ENCODE data around the gene HOOK2.
A peak's percentile ranks its signal among the peaks of the same experiment; 100 is the strongest.

DNA sequence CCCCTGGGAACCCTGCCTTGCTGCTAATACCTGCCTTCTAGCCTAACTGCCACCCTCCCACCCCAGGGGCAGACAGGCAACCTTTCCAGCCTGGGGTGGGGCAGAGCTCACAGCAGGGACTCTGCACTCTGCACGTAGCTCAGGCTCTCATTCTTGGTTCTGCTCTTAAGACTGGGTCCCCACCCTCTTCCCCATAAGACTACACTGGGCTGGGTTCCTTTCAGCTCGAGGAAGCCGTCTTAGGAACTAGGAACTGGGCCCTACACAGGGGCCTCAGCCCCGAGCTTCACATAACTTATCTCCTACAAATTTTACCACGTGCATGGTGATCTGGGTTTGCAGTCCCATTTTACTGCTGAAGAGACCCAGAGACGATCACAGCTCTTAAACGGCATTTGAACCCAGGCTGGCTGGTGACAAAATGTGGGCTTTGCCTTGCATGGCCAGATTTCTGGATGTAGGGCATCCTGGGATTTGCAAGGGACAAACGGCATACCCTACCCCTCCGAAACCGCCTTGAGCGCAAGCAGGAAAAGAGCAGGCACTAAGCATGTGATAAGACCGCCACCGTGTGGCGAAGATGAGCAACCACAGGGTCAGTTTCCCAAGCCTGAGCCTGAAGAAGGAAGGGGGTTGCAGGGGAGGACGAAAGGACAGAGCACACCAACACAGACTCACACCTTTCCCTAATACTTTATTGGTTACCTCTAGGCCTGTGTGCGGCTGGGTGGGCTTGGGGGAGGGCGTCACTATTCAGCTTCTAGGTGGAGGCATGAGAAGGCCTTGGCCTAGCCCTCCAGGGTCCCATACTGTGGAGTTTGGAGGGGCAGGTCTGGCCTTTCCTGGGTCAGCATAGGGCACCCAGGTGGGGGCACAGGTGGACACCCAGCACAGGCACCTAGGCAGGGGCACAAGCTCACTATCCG lies 21.1 kb upstream of the HOOK2 start:
- TF ChIP-seq, protein P1, sequence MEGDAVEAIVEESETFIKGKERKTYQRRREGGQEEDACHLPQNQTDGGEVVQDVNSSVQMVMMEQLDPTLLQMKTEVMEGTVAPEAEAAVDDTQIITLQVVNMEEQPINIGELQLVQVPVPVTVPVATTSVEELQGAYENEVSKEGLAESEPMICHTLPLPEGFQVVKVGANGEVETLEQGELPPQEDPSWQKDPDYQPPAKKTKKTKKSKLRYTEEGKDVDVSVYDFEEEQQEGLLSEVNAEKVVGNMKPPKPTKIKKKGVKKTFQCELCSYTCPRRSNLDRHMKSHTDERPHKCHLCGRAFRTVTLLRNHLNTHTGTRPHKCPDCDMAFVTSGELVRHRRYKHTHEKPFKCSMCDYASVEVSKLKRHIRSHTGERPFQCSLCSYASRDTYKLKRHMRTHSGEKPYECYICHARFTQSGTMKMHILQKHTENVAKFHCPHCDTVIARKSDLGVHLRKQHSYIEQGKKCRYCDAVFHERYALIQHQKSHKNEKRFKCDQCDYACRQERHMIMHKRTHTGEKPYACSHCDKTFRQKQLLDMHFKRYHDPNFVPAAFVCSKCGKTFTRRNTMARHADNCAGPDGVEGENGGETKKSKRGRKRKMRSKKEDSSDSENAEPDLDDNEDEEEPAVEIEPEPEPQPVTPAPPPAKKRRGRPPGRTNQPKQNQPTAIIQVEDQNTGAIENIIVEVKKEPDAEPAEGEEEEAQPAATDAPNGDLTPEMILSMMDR (IDR thresholded peaks at IDR 0.05; ENCODE audit: poor library complexity, severe bottlenecking) = peak; percentile 96
- TF ChIP-seq, protein P2, sequence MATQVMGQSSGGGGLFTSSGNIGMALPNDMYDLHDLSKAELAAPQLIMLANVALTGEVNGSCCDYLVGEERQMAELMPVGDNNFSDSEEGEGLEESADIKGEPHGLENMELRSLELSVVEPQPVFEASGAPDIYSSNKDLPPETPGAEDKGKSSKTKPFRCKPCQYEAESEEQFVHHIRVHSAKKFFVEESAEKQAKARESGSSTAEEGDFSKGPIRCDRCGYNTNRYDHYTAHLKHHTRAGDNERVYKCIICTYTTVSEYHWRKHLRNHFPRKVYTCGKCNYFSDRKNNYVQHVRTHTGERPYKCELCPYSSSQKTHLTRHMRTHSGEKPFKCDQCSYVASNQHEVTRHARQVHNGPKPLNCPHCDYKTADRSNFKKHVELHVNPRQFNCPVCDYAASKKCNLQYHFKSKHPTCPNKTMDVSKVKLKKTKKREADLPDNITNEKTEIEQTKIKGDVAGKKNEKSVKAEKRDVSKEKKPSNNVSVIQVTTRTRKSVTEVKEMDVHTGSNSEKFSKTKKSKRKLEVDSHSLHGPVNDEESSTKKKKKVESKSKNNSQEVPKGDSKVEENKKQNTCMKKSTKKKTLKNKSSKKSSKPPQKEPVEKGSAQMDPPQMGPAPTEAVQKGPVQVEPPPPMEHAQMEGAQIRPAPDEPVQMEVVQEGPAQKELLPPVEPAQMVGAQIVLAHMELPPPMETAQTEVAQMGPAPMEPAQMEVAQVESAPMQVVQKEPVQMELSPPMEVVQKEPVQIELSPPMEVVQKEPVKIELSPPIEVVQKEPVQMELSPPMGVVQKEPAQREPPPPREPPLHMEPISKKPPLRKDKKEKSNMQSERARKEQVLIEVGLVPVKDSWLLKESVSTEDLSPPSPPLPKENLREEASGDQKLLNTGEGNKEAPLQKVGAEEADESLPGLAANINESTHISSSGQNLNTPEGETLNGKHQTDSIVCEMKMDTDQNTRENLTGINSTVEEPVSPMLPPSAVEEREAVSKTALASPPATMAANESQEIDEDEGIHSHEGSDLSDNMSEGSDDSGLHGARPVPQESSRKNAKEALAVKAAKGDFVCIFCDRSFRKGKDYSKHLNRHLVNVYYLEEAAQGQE (IDR thresholded peaks at IDR 0.05; ENCODE audit: borderline replicate concordance) = no peak
- TF ChIP-seq EZH2 (IDR thresholded peaks at IDR 0.05; ENCODE audit: borderline replicate concordance, insufficient read depth, low read length, poor library complexity, severe bottlenecking) (no peak), SMC3 (conservative IDR thresholded peaks at IDR 0.05; ENCODE audit: poor library complexity) (peak; percentile 92), POLR2AphosphoS5 (IDR thresholded peaks at IDR 0.05) (peak; percentile 36), EP300 (conservative IDR thresholded peaks at IDR 0.05; ENCODE audit: poor library complexity, severe bottlenecking) (no peak)

All from neural cell (in vitro differentiated cells).